Left colon (tissue), 2 donors: ENCODE data around the gene LARGE1. TPM values are rescaled to one million over a fixed set of nuclear protein-coding genes. Genes with fewer than 3 reads are reported as not detected.

ENCODE experiments used
- ATAC-seq: fragments of 200-7000 bp; cut with Tn5 transposase; one replicate; pipeline ENCODE4 v1.9.1; 2020; ENCODE audit warnings: mild to moderate bottlenecking, moderate library complexity
- DNase-seq, 2 donors: peaks; one replicate each; pipeline ENCODE4 v3.0.0-alpha.2; 2020
- intact Hi-C, 2 donors: fragments of 100-400 bp; cut with DNase I in 1 of 2; cut with micrococcal nuclease in 1 of 2; formaldehyde crosslinking; loops; one replicate each; pipeline versions ENCODE4 v1.11.2 to v1.14.0; 2022; cut with DNase I, micrococcal nuclease
- total RNA-seq, 2 donors: library from RNA; stranded (reverse); fragmentation: NEBNext Ultra II Directional; extraction: Animal tissue kit (Norgen Biotek cat#: 25700); gene quantifications; one replicate each; pipeline ENCODE4 v1.2.1, GENCODE V29; 2021
- donor health status: DM: no; HTN: no; CAD: no.
- donor health status: DM: yes; HTN: yes; CAD: no.

LARGE1 gene
- total RNA-seq, 2 donors from 2014 or later: 51.6 to 69.6 TPM

DNA sequence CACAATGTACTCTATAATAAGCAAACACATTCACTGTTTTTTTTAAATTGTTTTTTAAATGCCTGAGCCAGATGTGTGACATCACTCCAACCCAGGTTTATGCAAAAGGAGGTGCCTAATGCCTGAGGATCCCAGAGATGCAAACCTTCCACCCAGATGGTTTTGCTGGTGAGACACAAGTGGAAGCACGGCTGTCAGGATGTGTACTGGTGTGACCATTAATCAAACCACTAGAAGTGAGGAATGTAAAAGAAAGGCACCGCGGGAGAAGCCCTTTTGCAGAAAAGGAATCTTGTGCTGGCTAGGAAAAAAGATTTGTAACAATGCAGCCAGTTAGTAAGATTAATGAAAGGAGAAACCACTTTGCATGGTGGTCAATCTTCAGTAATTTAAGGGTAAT is 407.4 kb downstream of the LARGE1 start:
- no peak for DNase-seq
- no peak for ATAC-seq
- intact Hi-C loops: no loop called here

DNA sequence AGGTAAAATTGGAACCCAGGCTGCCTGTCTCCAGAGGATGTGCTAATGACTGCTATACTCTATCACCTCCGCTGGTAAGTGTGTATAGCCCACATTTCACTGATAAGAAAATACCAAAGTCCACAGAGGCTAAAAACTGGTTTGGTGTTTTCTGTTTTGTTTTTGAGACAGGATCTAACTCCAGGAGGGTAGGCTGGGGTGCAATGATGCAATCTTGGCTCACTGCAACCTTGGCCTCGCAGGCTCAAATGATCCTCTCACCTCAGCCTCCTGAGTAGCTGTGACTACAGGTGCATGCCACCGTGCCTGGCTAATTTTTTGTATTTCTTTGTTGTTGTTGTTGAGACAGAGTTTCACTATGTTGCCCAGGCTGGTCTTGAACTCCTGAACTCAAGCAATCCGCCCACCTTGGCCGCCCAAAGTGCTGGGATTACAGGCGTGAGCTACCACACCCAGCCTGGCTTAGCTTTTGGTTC is 409.8 kb downstream of the LARGE1 start:
- DNase-seq (no peak), ATAC-seq (peak; percentile 81)
- intact Hi-C loops: no loop called here

DNA sequence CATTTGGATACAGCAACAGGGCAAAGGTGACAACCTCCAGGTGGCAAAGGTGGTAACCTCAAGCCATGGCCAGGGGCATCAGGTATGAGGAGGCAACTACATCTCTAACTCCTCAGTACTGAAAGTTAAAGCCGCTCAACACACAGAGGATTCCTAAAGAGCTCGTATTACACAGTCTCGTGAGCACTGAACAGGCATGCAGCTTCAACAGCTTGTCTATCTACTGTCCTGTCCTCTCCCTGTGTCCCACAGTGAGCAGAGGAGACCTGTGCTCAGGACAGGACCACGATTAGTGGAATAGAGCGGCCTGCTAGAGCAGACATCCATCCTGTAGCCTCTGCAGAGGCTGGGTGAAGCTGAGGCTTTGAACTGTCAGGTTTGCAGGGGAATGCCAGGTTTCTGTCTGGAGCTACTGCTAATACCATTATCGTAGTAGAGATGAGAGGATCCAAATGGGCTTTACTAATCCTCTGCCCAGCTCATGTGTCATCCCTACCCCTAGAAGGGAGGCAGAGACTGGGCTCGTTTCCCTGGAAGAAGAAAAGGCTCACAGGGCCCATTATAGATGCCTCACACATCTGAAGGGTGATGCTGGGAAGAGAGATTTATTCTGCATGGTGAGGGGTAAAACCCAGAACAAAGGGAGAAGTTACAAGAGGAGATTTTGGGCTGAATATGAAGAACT is 415.2 kb downstream of the LARGE1 start:
- no peak for DNase-seq
- intact Hi-C loops: no loop called here
- no peak for ATAC-seq

DNA sequence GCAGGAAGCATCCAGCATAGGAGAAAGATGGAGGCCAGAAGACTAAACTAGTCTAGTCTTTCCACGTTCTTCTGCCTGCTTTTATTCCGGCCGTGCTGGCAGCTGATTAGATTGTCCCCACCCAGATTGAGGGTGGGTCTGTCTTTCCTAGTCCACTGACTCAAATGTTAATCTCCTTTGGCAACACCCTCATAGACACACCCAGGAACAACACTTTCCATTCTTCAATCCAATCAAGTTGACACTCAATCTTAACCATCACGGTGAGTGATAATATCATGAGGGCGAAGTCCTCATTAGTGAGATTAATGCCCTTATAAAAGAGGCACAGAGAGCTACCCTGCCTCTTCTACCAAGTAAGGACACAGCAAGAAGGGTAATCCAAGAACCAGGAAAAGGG is 424.2 kb downstream of the LARGE1 start:
- DNase-seq: no peak
- peak; percentile 78 for ATAC-seq
- intact Hi-C loops: no loop called here

DNA sequence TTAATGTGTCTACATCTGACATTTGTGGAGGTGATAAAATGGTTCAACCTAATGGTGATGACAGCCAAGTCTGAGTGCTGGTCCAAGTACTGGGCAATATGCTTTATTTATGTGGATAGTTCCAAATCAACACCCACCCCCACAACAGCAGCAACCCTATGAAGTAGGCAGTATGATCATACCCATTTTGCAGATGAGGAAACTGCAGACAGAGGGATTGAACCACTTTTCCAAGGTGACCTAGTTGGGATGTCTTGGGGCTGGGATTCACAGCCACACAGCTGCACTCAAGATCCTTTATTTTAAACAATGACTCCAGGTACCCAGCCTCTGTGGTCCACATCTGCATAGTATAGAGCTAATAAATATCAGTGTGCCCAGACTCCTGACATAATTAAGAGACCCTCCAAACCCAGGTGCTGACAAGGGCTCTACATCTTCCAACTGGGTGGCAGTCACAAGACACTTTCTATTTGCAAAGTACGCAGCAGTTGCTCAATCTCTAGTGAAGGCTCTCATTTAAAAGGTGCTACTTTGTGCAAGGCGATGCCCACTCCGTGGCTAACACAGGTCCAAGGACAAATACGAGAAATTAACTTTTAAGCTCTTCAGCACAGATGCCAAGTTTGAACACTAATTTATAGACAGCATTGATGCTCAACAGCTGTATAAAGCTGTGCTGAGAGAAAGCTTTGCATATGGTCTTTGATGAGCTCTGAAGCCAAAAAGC is 426.6 kb downstream of the LARGE1 start:
- ATAC-seq (no peak), DNase-seq (no peak)
- intact Hi-C loops: no loop called here

DNA sequence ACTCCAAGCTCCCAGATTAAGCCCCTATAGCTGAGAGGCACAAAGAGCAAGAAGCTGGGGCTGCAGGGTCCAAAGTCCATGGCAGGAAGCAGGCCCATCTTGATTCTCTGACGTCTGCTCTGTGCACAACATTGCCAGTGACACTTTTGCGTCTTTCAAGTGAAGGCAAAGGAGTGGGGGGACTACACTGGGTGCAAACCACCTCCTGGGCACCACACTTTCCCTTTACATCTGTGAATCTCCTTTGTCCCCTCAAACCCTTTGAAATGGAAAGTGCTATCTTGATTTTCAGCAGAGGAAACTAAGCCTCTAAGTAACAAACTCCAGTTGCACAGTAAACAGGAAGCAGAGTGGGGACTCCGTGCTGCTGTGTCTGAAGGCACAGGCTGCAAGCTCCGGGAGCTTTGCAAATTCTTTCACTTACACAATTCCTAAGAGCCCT is 428.0 kb downstream of the LARGE1 start:
- DNase-seq: no peak
- intact Hi-C loops: no loop called here
- ATAC-seq: peak; percentile 49

DNA sequence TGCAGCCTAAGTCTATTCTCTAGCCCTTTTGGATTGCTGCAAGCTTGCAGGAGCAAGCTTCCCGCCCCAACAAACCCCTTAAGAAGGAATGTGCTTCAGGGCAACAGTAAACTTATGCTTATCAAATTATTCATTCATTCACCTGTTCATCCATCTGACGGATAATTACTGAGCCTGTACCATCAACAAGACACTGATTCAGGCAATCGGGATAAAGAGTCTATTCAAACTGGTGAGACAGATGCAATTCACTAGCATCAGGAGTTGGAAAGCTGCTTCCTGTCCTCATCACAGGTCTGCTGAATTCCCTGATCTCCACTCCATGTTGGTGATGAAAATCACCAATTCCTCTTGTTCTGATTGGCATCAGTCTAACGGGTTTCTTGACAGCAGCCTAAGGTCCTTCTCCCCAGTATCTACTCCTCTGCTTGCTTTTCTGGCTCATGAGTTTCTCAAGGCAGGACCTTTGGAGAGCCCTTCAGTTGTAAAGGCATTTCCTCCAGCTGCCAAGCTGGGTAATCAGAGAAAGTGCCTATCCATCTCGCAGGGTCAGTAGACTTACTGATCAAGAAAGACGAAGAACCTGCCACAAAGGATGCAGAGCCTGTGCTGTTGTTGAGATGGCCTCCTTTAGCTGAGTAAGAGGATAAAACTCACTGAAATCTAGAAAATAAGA is 433.1 kb downstream of the LARGE1 start:
- intact Hi-C loops: no loop called here
- ATAC-seq (no peak), DNase-seq (no peak)

DNA sequence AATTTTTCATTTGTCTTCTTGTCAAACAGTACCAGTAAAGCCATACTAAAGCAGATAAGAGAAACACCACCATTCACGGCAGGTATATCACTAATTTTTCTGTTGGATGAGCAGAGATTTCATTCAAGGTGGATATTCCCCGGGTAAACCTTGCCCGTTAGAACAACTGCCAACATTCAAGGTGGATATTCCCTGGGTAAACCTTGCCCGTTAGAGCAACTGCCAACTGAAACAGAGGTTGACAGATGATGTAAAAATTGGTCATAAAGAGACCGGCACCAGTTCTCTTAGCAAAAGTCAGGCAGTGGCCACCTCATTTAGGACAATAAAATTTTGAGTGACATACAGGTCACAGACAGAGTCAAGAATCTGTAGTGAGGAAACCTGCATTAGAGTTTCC is 438.7 kb downstream of the LARGE1 start:
- intact Hi-C loops: no loop called here
- ATAC-seq (peak; percentile 13), DNase-seq (no peak)

DNA sequence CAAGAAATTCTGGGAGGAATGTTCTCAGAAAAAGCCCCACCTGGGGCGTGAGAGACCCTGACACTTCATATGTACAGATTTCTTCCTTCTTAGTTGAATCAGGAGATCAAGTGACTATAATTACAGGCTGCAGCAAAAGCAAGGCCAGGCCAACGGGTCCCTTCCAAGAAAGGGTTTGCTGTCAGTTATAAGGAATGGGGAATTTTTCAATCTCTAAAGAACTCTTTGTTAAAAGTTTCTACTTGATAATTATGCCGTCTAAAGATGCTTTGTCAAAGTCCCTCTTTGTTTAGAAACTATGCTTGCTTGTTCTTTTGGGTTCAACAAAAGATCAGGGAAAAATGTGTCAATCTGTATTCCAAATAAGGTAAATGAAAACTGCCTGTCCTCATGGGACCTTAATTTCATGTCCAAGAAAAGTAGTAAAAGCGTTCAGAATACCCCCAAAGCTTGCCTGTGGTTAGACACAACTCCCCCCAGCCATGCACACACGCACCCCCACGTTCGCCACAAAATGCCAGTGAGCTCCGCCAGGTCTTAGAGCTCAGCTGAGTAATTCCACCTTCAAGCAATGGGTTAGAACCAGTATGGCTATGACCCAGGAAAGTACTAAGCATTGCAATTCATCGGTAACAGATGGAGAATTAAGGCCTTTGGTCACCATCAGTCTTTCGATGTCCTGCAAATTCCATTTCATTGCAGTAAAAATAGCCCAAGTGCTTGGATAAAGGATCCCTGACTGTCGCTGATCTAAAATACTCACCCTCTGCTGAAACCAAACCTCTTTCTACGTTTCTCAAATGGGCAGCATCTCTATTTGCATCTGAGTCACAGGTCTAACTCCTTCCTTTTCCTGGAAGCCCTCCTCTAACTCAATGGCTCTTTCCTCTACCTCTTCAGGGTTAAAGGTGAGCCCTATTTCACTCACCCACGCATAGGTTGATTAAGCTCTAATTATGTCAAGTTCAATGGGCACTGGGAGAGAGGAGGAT is 442.9 kb downstream of the LARGE1 start:
- intact Hi-C loops: no loop called here
- ATAC-seq (no peak), DNase-seq (no peak)

DNA sequence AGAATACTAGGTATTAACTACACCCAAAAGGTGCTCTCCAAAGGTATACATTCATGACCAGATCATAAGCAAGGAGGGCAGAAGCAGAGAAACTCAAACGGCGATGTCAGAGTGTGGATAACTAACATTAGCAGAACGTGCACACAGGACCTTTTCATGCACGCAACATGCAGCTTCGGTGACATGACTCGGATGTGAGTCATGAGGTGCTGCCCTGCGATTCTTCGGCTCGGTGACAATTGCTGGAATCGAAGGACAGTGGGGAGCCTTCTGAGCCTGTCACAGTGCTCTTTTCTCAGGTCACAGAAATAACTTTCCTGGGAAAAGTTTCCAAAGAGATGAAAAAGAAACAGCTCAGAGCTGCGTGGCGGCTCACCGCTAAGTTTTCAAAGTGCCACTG is 443.6 kb downstream of the LARGE1 start:
- ATAC-seq (no peak), DNase-seq (no peak)
- intact Hi-C loops: no loop called here

DNA sequence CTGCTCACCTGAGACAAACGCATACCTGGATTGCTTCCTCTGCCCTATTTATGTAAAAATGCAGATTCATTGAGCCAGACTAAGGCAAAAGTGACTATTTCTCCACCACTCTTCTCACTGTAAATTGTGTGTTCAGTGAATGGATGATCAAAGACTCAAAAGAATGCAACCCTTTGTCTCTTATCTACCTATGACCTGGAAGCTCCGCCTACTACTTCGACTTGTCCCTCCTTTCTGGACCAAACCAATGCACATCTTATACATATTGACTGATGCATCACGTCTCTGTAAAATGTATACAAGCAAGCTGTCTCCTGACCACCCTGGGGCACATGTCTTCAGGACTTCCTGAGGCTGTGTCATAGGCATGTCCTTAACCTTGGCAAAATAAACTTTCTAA is 444.1 kb downstream of the LARGE1 start:
- no peak for DNase-seq
- ATAC-seq: no peak
- intact Hi-C loops: no loop called here

DNA sequence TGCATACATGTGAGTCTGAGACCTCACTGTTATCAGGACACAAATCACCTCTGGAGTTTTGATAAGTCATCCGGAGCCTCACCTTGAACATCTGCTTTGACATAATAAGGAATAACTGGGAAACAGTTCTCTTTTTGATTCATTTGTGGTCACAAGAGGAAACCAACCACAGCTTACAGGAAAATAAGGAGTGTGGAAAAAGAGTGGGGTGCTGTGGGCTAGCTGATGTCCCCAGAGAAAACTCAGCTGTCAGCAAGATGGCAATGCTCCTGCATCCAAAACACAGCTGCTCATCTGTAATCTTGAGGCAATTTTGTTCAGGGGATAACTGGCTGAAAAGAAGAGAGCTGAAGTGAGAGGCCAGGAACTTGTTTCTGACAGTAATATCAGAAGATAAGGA is 445.7 kb downstream of the LARGE1 start:
- intact Hi-C loops: no loop called here
- ATAC-seq: no peak

DNA sequence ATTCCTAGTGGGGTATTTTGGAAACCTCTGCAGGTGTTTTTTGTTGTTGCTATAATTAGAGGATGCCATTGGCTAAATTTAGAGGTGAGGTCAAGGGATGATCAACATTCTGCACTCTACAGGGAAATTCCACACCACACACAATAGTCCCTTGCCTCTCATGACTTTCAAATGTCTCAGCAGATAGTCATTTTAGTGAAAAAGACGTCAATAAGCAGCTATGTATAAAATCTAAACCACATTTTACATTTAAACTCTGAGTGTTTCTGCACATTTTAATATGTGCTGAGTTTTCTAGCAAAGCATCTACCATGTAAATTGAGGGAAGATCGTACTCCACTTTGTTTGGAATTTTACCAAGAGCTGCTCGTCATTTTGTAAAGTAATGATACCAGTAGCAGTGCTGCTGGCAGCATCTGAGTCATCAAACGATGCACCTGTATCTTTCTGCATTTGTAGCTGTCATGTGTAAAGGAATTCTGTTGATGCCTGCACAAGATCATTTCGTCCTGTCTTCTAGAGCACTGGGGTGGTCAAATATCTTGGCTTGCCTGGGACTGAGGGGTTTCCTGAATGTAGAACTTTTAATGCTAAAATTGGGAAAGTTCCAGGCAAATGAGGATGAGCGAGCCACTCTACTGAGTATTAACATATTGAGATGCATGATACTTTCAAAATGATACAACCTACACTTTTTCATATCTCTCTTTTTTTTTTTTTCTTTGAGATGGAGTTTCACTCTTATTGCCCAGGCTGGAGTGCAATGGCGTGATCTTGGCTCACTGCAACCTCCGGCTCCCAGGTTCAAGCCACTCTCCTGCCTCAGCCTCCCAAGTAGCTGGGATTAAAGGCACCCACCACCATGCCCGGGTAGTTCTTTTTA is 447.6 kb downstream of the LARGE1 start:
- intact Hi-C loops: no loop called here
- ATAC-seq: no peak
- DNase-seq: no peak

More for the DNA sequence above, 445.7 kb downstream of the LARGE1 start:
- DNase-seq: no peak

DNA sequence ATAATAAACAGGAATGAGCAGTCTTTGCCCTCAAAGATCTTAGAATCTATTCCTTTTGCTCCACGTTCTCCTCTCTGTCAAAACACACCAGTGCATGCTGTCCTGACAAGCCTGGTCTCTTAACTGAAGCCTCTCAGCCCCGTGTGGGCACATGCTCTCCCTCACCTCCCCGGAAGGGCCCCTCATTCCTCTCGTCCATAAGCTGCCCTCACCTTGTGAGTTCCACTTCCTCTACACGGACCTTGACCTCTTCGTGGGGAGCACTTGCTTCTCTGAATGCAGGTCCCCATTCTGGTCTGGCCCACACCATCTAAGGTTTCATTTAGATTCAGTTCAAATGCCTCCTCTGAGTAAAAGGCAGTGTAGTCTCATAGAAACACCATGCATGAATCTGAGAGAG is 449.8 kb downstream of the LARGE1 start:
- DNase-seq: no peak
- ATAC-seq: no peak
- intact Hi-C loops: no loop called here

DNA sequence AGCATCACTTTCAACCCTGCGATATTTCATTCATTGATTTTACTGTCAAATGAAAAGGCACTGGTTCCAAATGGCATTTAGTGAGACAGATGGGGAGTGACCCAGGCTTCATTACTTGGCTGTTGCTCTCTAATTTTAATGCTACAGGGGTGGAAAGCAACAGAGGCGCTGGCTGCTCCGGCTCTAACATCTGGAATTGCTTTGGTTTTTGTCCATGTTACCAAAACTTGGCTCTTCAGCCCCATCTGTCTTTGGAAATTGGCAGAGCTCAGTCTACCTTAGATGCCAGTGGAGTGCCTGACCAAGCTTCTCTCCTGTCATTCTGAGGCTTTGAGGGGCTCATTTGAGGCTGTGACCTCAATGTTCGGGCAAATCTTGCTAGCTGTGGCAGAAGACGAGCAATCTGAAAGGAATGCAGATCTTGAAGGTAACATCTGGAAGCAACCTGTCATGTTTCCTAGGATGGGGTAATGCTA is 452.6 kb downstream of the LARGE1 start:
- ATAC-seq (no peak), DNase-seq (no peak)
- intact Hi-C loops: no loop called here

DNA sequence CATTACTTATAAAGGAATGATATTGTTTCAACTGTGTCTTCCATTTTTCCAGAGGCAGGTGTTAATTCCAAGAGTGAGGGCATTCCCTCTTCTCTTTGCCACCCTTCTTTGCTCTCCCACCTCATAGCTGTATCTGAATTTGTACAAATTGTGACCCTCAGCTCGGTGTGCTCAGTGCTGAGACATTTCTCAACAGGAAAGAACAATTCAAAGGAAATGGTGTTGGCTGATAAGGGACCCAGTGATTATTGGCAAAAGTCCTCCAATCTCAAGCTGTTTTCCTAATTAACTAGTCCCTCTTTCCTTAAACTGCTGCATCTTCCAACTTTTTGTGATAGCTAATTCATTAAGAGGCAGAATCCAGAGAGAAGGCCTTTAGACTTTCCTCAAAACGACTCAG is 453.2 kb downstream of the LARGE1 start:
- intact Hi-C loops: no loop called here
- no peak for DNase-seq

DNA sequence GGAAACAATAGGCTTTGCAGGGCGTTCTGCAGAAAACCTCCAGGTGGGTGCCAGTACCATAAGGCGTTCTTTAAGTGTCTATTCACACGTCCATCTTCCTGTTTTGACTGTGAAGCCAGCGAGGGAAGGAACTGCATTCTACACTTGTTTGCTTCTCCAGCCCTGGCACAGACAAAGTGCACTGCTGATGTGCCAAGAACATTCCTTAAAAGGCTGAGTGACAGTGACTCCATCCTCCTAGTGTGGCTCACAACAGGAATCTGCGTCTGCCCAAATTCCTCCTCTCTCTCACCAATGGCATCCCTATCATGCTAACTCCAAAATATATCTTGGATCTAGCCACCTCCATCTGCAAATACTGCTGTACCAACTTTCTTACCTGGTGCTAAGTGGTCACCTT is 454.7 kb downstream of the LARGE1 start:
- intact Hi-C loops: no loop called here
- DNase-seq: no peak
- no peak for ATAC-seq

More for the DNA sequence above, 453.2 kb downstream of the LARGE1 start:
- ATAC-seq: no peak

DNA sequence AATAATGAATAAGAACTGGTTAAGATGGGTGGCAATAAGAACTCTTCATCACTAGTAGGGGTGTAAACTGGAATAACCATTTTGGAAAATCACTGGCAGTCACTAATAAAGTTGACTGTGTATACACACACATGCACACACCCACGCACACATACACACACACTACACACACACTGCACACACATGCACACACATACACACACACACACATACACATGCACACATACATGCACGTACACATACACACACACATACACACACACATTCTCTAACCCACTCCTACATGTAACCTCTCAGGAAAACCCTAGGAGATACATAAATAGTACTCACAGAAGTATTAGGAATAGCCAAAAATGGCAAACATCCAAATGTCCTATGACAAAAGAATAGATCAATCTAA is 455.6 kb downstream of the LARGE1 start:
- intact Hi-C loops: no loop called here
- no peak for ATAC-seq
- no peak for DNase-seq
